CD4-positive, alpha-beta T cell (primary cell): ENCODE data around the gene COX4I2. TPM values are rescaled to one million over a fixed set of nuclear protein-coding genes. Genes with fewer than 3 reads are reported as not detected.

Experiments
- ATAC-seq: fragments of 200-7000 bp; cut with Tn5 transposase; one replicate; pipeline ENCODE4 v1.10.0; 2022; ENCODE audit warnings: mild to moderate bottlenecking; ENCODE audit not compliant: poor library complexity
- CTCF ChIA-PET: fragments of 350-600 bp; sonication (Branson Sonifier 250); formaldehyde crosslinking; loops from one replicate; lab custom pipeline; 2021; ENCODE audit warnings: antibody characterized with exemption, inconsistent platforms; lab: Charles Lee
- POLR2A ChIA-PET: fragments of 350-600 bp; sonication (Branson Sonifier 250); formaldehyde crosslinking; loops from one replicate; lab custom pipeline; 2021; ENCODE audit warnings: antibody characterized with exemption, inconsistent platforms; lab: Charles Lee
- DNase-seq, 14 experiments: peaks; one replicate each; pipeline ENCODE4 v3.0.0-alpha.2; 2013 to 2020; ENCODE audit warnings: mixed read lengths in 2 of 14
- H3K27ac ChIP-seq, 2 donors: one replicate each; pipeline versions ENCODE4 v1.5.1 to v1.7.0; 2013; ENCODE audit warnings: low read length in 2 of 2, low read depth in 1 of 2, mild to moderate bottlenecking in 1 of 2
- H3K27me3 ChIP-seq, 2 experiments: 1 replicate in 1 of 2; 2 replicates in 1 of 2; pipeline versions ENCODE4 v1.6.1 to v1.7.0; 2013; ENCODE audit warnings: low read length in 2 of 2, control low read depth in 1 of 2, mild to moderate bottlenecking in 1 of 2, moderate library complexity in 1 of 2; ENCODE audit not compliant: insufficient read depth in 2 of 2, control insufficient read depth in 1 of 2
- H3K36me3 ChIP-seq: one replicate; pipeline ENCODE4 v1.6.1; 2013; ENCODE audit warnings: low read length, control low read depth; ENCODE audit not compliant: insufficient read depth
- H3K4me1 ChIP-seq: one replicate; pipeline ENCODE4 v1.6.1; 2013; ENCODE audit warnings: low read length, control low read depth; ENCODE audit not compliant: insufficient read depth
- H3K4me3 ChIP-seq: one replicate; pipeline ENCODE4 v1.5.1; 2013; ENCODE audit warnings: mild to moderate bottlenecking, low read length, moderate library complexity
- H3K9me3 ChIP-seq, 2 experiments: 1 replicate in 1 of 2; 2 replicates in 1 of 2; pipeline versions ENCODE4 v1.6.1 to v1.7.0; 2013; ENCODE audit warnings: low read length in 2 of 2, mild to moderate bottlenecking in 2 of 2, control low read depth in 1 of 2, moderate library complexity in 1 of 2; ENCODE audit not compliant: control insufficient read depth in 1 of 2, insufficient read depth in 1 of 2
- H3K27ac Mint-ChIP-seq: one replicate; pipeline ENCODE4 v1.8.0; 2020; ENCODE audit warnings: mixed read lengths
- H3K27me3 Mint-ChIP-seq: one replicate; pipeline ENCODE4 v1.8.0; 2021; ENCODE audit warnings: mixed read lengths
- H3K36me3 Mint-ChIP-seq: one replicate; pipeline ENCODE4 v1.8.0; 2021; ENCODE audit warnings: low read depth, mixed read lengths
- H3K4me1 Mint-ChIP-seq: one replicate; pipeline ENCODE4 v1.8.0; 2021; ENCODE audit warnings: low read depth, mixed read lengths
- H3K4me3 Mint-ChIP-seq: one replicate; pipeline ENCODE4 v1.8.0; 2020; ENCODE audit warnings: mild to moderate bottlenecking, mixed read lengths
- H3K9me3 Mint-ChIP-seq: one replicate; pipeline ENCODE4 v1.8.0; 2020; ENCODE audit warnings: mixed read lengths
- intact Hi-C, 2 experiments: fragments of 100-400 bp; cut with DNase I in 1 of 2; cut with micrococcal nuclease in 1 of 2; formaldehyde crosslinking; loops; one replicate each; pipeline versions ENCODE4 v1.15.1 to v1.9.0; 2023 to 2025; cut with DNase I, micrococcal nuclease
- total RNA-seq, 174 experiments: library from RNA in 2 of 174; stranded (reverse) in 2 of 174; gene quantifications; one replicate each; pipeline ENCODE4 v1.2.3 and lab custom pipeline; 2021 to 2026
- TF ChIP-seq, protein P1 (sequence below): fragments of 200-600 bp; IDR thresholded peaks from one replicate; pipeline ENCODE4 v1.8.0; 2022; ENCODE audit warnings: antibody characterized with exemption, mild to moderate bottlenecking

COX4I2 gene
- total RNA-seq, 2 experiments from 2014 or later = not detected

GRCh38 chr20:31638317-31638716, 605 bp downstream of the COX4I2 start:
- Histone ChIP-seq H3K4me1 (peaks cover 9% of the 10 kb centered on the region), H3K27ac (no peak overlapping the region), H3K27me3 (no peaks in the 10 kb centered on the region), H3K36me3 (no peaks in the 10 kb centered on the region), H3K9me3 (no peaks in the 10 kb centered on the region), H3K4me3 (no peak overlapping the region)
- ChIA-PET CTCF (no interaction called here), POLR2A (no interaction called here)
- ATAC-seq (no peak), DNase-seq (no peak)
- Mint-ChIP-seq H3K27ac (no peak overlapping the region), H3K36me3 (no peaks in the 10 kb centered on the region), H3K9me3 (no peaks in the 10 kb centered on the region), H3K4me3 (no peak overlapping the region), H3K4me1 (peaks cover 5% of the 10 kb centered on the region), H3K27me3 (peaks cover 7% of the 10 kb centered on the region)
- intact Hi-C loops = no loop called here
- TF ChIP-seq, protein P1, sequence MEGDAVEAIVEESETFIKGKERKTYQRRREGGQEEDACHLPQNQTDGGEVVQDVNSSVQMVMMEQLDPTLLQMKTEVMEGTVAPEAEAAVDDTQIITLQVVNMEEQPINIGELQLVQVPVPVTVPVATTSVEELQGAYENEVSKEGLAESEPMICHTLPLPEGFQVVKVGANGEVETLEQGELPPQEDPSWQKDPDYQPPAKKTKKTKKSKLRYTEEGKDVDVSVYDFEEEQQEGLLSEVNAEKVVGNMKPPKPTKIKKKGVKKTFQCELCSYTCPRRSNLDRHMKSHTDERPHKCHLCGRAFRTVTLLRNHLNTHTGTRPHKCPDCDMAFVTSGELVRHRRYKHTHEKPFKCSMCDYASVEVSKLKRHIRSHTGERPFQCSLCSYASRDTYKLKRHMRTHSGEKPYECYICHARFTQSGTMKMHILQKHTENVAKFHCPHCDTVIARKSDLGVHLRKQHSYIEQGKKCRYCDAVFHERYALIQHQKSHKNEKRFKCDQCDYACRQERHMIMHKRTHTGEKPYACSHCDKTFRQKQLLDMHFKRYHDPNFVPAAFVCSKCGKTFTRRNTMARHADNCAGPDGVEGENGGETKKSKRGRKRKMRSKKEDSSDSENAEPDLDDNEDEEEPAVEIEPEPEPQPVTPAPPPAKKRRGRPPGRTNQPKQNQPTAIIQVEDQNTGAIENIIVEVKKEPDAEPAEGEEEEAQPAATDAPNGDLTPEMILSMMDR = no peak

- intact Hi-C loops = no loop called here
- Mint-ChIP-seq H3K9me3 (no peaks in the 10 kb centered on the region), H3K4me3 (no peak overlapping the region), H3K4me1 (peaks cover 5% of the 10 kb centered on the region), H3K27ac (no peak overlapping the region), H3K27me3 (peaks cover 7% of the 10 kb centered on the region), H3K36me3 (no peaks in the 10 kb centered on the region)
- DNase-seq (no peak), ATAC-seq (no peak)
- Histone ChIP-seq H3K36me3 (no peaks in the 10 kb centered on the region), H3K4me3 (no peak overlapping the region), H3K9me3 (no peaks in the 10 kb centered on the region), H3K4me1 (peaks cover 10% of the 10 kb centered on the region), H3K27ac (no peak overlapping the region), H3K27me3 (no peaks in the 10 kb centered on the region)
- ChIA-PET CTCF (no interaction called here), POLR2A (no interaction called here)
- TF ChIP-seq, protein P1 = no peak
Measured at GRCh38 chr20:31638816-31639215, 1.1 kb downstream of the COX4I2 start.

GRCh38 chr20:31640259-31640658, 2.5 kb downstream of the COX4I2 start:
- Mint-ChIP-seq H3K27ac (no peak overlapping the region), H3K9me3 (no peaks in the 10 kb centered on the region)

More at GRCh38 chr20:31640259-31640658, 2.5 kb downstream of the COX4I2 start:
- H3K4me3 Mint-ChIP-seq = no peak overlapping the region
- Histone ChIP-seq H3K4me1 (peaks cover 7% of the 10 kb centered on the region), H3K27me3 (no peaks in the 10 kb centered on the region), H3K36me3 (no peaks in the 10 kb centered on the region), H3K27ac (no peak overlapping the region), H3K9me3 (no peaks in the 10 kb centered on the region), H3K4me3 (no peak overlapping the region)
- no peaks in the 10 kb centered on the region for H3K36me3 Mint-ChIP-seq
- peaks cover 5% of the 10 kb centered on the region for H3K4me1 Mint-ChIP-seq
- TF ChIP-seq, protein P1 = no peak
- no peak for DNase-seq
- ChIA-PET CTCF (no interaction called here), POLR2A (no interaction called here)
- no peak for ATAC-seq
- intact Hi-C loops = no loop called here
- H3K27me3 Mint-ChIP-seq = peaks cover 7% of the 10 kb centered on the region
